Measurements from ENCODE around the gene GINS3. TPM values are rescaled to one million over a fixed set of nuclear protein-coding genes. Genes with fewer than 3 reads are reported as not detected.

Gene GINS3
- 41.8 and 46.4 TPM in 2 replicates for total RNA-seq (2014; rRNA removed; shearing (Covaris generic))

DNA sequence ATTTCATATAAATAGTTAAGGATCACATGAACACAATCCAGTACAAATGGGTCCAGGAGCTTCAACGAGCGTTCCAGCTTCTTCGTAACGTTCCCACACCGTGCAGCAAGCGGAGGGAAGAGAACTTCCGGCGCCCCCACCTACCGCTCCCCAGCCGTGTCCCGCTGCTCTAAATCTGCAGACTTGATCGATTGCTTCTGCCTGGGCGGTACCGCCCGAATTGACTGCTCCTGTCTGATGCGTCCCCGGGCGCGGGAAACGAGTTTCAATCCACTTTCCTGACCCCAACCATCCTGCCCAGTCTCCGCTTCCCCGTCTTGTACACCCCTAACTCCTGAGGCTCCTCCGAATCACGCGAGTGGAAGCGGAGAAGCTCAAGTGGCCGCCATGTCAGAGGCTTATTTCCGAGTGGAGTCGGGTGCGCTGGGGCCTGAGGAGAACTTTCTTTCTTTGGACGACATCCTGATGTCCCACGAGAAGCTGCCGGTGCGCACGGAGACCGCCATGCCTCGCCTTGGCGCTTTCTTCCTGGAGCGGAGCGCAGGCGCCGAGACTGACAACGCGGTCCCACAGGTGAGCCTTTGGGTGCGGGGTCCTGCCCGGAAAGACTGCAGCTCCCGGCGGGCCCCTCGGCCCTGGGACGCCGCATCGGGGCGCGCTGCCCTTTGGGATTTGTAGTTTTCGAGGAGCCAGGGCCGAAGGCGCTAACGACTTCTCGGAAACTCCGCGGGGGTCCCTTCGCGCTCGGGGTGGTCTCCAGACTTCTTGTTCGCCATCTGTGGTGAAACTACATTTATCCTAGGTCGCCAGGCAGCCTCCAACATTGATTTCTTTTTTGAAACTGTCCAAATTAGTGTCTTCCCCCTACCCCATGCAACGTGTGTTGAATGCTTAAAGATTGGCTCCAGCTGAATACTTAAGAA lies at the start of gene GINS3:
GINS3 (plus strand) TSS at position 257 of the 923 bp plus-strand sequence; CDS start at position 388, 131 bp downstream.
- H3K9me3 ChIP-seq (replicated peaks) = no peaks in the 10 kb centered on the region
- H3K27me3 ChIP-seq = no peaks in the 10 kb centered on the region; the same call in 1 of the 2 replicates
- peak within 1 kb of the TSS; percentile 97 for H3K4me3 ChIP-seq
- H3K27ac ChIP-seq = peak within 1 kb of the TSS; percentile 92
- H3K36me3 ChIP-seq = peaks cover 12% of the 10 kb centered on the region; the same call in 1 of the 2 replicates
- peak; percentile 96 to 97 for DNase-seq
- H3K4me1 ChIP-seq = peaks cover 4% of the 10 kb centered on the region; the same call in 1 of the 2 replicates

GRCh38 chr16:58343562-58343961 lies 48.7 kb upstream of the GINS3 start:
- DNase-seq = no peak
- no peak overlapping the region for H3K27ac ChIP-seq
- no peaks in the 10 kb centered on the region for H3K36me3 ChIP-seq
- H3K27me3 ChIP-seq = no peaks in the 10 kb centered on the region
- H3K4me1 ChIP-seq = peaks cover 30% of the 10 kb centered on the region
- H3K9me3 ChIP-seq (replicated peaks) = no peaks in the 10 kb centered on the region
- no peak overlapping the region for H3K4me3 ChIP-seq

DNA sequence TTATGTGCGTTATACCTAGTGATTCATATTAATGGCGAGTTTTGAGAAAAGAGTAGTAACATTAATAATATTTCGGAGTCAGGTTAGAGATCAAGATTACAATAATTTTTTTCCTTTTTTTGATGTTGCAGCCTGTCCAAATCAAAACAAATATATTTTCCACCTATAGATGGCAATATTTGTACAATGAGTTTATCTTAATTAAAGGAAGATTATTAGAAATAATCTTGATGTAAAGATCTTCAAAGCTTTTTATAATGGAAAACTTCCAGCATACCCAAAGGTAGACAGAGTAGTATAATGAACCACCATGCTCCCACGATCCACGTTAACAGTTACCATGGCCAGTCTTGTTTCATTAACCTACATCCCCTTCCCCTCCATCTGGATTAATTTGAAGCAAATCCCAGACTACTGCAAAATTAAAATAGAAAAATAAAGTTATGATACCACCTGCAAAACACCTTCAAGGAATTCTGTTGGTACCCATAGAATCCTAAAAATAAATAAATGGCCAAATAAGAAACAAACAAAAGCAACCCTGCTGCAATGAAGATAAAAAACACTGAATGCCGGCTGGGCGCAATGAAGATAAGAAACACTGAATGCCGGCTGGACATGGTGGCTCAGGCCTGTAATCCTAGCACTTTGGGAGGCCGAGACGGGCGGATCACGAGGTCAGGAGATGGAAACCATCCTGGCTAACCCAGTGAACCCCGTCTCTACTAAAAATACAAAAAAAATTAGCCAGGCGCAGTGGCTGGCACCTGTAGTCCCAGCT lies 46.5 kb upstream of the GINS3 start:
- Histone ChIP-seq H3K9me3 (replicated peaks) (no peaks in the 10 kb centered on the region), H3K4me1 (peaks cover 24% of the 10 kb centered on the region), H3K4me3 (peak overlapping the region; percentile 39), H3K27ac (peak overlapping the region; percentile 61), H3K36me3 (no peaks in the 10 kb centered on the region), H3K27me3 (no peaks in the 10 kb centered on the region)
- DNase-seq = peak; percentile 16 to 48

DNA sequence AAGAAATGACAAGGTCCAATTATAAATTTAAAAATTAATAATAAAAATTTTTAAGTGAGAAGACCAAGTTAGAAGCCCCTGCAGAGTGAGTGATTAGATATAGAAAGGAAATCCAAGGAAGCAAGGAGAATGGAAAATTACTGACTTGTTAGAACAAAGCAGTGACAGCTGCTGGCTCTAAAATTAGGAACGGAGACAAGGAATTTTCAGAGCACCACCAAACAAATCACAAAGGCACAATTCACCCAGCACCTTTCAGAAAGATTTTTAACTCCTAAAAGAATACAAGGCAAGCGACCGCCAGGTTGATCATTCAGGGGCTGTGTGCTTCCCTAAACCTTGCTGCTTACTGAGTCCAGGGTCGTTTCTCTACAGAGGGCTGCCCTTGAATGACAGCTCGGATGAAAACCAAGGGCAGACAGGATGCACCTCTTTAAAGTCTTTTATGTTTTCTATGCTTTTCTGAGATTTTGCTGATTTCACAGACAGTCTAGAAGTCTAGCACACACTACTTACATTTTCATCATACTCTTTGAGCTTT lies 45.4 kb upstream of the GINS3 start:
- Histone ChIP-seq H3K4me3 (peak overlapping the region; percentile 39), H3K9me3 (replicated peaks) (no peaks in the 10 kb centered on the region), H3K27ac (peak overlapping the region; percentile 61), H3K36me3 (no peaks in the 10 kb centered on the region), H3K4me1 (peaks cover 24% of the 10 kb centered on the region), H3K27me3 (no peaks in the 10 kb centered on the region)
- DNase-seq = peak; percentile 42 to 72

DNA sequence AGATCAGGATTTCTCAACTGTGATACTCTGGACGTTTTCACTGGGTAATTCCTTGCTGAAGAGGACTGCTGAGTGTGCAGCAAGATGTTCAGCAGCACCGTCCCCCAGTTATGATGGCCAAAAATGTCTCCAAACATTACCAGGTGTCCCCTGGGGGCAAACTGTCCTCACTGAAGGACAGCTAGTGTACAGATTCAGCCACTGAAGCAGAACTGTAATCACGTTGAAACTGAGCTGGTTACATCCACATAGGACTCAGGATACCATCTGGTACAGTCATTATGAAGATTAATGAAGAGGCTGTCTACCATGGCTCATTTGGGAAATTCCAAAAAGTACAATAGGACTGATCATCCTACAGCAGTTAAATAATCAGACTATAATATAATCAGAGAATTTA lies 43.3 kb upstream of the GINS3 start:
- no peak overlapping the region for H3K27ac ChIP-seq
- no peaks in the 10 kb centered on the region; the same call in 1 of the 2 replicates for H3K9me3 ChIP-seq (replicated peaks)
- DNase-seq = no peak
- peaks cover 24% of the 10 kb centered on the region for H3K4me1 ChIP-seq
- H3K4me3 ChIP-seq = no peak overlapping the region
- H3K36me3 ChIP-seq = no peaks in the 10 kb centered on the region
- no peaks in the 10 kb centered on the region for H3K27me3 ChIP-seq

DNA sequence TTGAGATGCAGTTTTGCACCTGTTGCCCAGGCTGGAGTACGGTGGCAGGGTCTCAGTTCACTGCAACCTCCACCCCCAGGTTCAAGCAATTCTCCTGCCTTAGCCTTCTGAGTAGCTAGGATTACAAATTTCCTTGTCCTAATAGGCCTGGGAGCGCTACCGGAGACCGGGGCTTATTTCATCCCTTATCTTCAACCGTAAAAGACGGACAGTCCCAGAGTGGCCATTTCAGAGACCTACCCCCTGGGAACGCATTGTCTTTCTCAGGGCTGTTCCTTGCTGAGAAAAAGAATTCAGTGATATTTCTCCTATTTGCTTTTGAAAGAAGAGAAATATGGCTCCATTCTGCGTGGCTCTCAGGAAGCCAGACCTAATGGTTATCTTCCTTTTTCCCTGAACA lies 39.6 kb upstream of the GINS3 start:
- Histone ChIP-seq H3K36me3 (no peaks in the 10 kb centered on the region), H3K4me1 (no peaks in the 10 kb centered on the region), H3K9me3 (replicated peaks) (no peaks in the 10 kb centered on the region; the same call in 1 of the 2 replicates), H3K4me3 (no peak overlapping the region), H3K27me3 (no peaks in the 10 kb centered on the region), H3K27ac (no peak overlapping the region)
- DNase-seq = no peak

GRCh38 chr16:58360041-58360634 lies 32.1 kb upstream of the GINS3 start:
- H3K4me1 ChIP-seq = no peaks in the 10 kb centered on the region
- no peak overlapping the region for H3K27ac ChIP-seq
- no peak for DNase-seq

DNA sequence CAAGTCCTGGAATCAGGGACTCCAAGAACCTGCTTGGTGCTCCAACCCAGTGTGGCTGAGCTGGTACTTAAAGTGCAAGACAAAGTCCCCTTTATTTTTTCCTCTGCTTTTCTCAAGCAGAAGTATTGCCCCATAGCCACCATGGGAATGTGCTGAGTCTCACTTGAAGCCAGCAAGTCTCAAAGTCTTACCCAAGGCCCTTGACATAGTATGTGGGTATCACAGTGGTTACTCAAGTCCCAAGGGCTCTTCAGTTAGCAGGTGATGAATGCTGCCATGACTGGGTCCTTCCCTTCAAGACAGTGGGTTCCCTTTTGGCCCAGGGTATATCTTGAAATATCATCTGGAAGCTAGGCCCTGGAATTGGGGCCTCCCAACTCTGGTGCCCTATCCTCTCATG lies 30.5 kb upstream of the GINS3 start:
- peaks cover 22% of the 10 kb centered on the region for H3K9me3 ChIP-seq (replicated peaks)
- no peaks in the 10 kb centered on the region for H3K27me3 ChIP-seq
- H3K4me3 ChIP-seq = no peak overlapping the region
- H3K27ac ChIP-seq = no peak overlapping the region
- no peaks in the 10 kb centered on the region for H3K4me1 ChIP-seq
- H3K36me3 ChIP-seq = no peaks in the 10 kb centered on the region
- DNase-seq = no peak

More at GRCh38 chr16:58360041-58360634, 32.1 kb upstream of the GINS3 start:
- no peaks in the 10 kb centered on the region for H3K36me3 ChIP-seq
- H3K27me3 ChIP-seq = no peaks in the 10 kb centered on the region
- peaks cover 22% of the 10 kb centered on the region for H3K9me3 ChIP-seq (replicated peaks)
- H3K4me3 ChIP-seq = no peak overlapping the region

- Histone ChIP-seq H3K9me3 (replicated peaks) (peaks cover 16% of the 10 kb centered on the region), H3K36me3 (no peaks in the 10 kb centered on the region), H3K27ac (no peak overlapping the region), H3K27me3 (no peaks in the 10 kb centered on the region), H3K4me1 (no peaks in the 10 kb centered on the region), H3K4me3 (no peak overlapping the region)
- DNase-seq = no peak
Observed at GRCh38 chr16:58363746-58364393, 28.4 kb upstream of the GINS3 start.

DNA sequence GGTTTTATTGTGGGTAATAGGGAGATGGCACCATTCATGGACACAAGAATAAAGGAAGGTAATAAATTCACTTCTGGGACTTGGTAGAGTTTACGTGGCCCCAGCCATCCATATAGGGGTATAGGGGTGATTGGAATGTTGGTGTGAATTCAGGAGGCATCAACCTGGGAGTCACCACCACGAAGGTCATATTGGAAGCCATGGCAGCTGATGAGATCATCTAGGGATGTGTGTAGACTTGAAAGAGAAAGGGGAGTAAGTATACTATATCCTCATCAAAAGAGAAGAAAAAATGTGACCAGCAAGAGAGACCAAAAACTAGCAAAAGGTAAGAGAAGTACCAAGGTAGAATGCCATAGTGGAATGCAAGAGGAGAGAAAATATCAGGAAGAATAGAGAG lies 26.6 kb upstream of the GINS3 start:
- peaks cover 2% of the 10 kb centered on the region; the same call in 1 of the 2 replicates for H3K9me3 ChIP-seq (replicated peaks)

DNA sequence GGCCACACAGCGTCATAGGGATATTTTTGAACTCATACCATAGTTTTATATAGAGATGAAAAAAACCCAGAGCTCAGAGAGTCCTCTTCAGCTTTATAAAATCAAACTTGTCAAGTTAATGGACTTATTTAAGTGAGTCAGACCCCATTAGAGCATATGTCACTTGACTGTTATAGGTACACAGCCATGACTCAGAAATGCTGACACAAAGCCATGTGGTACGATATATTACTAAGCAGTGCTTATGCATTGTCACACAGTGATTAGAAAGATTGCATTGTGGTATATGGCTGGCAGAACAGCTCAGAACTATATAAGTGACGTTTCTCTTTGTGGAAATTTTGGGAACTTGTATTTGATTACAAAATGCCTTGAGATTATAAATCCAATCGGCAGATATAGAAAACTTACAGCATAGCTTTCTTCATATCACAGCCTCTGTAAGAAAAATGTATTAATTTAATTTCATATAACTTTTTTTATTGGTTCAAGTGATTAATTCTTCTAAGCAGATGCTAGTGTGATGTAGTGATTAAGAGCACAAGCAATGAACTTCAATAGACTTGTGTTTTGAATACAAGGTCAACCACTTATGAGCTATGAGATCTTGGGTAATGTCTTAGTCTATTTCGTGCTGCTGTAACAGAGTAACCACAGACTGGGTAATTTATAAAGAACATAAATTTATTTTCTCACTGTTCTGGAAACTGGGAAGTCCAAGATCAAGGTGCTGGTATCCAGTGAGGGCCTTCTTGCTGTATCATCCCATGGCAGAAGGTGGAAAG lies 25.8 kb upstream of the GINS3 start:
- H3K36me3 ChIP-seq = no peaks in the 10 kb centered on the region
- H3K4me3 ChIP-seq = no peak overlapping the region
- DNase-seq = no peak
- H3K27me3 ChIP-seq = no peaks in the 10 kb centered on the region
- H3K9me3 ChIP-seq (replicated peaks) = no peaks in the 10 kb centered on the region
- H3K4me1 ChIP-seq = no peaks in the 10 kb centered on the region
- H3K27ac ChIP-seq = no peak overlapping the region

More for the DNA sequence above, 26.6 kb upstream of the GINS3 start:
- no peak overlapping the region for H3K27ac ChIP-seq
- H3K4me3 ChIP-seq = no peak overlapping the region
- H3K4me1 ChIP-seq = no peaks in the 10 kb centered on the region
- no peak for DNase-seq
- no peaks in the 10 kb centered on the region for H3K36me3 ChIP-seq
- no peaks in the 10 kb centered on the region for H3K27me3 ChIP-seq

GRCh38 chr16:58367252-58367651 lies 25.0 kb upstream of the GINS3 start:
- Histone ChIP-seq H3K27ac (no peak overlapping the region), H3K4me3 (no peak overlapping the region), H3K27me3 (no peaks in the 10 kb centered on the region), H3K4me1 (no peaks in the 10 kb centered on the region), H3K36me3 (no peaks in the 10 kb centered on the region), H3K9me3 (replicated peaks) (no peaks in the 10 kb centered on the region)
- DNase-seq = no peak

DNA sequence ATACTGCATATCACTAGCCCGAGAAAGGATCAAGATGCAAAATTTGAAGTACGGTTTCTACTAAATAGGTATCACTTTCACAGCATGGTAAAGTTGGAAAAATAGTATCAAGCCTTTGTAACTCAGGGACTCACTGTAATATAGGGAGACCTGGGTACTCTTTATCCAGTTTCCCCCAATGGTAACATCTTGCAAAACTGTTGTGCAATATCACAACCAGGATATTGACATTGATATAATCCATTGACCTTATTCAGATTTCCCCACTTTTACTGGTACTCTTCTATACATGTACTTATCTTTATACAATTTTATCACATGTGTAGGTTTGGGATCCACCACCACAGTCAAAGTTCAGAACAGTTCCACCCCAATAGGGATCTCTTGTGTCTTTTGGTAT lies 20.4 kb upstream of the GINS3 start:
- Histone ChIP-seq H3K4me3 (no peak overlapping the region), H3K9me3 (replicated peaks) (no peaks in the 10 kb centered on the region), H3K27me3 (peaks cover 4% of the 10 kb centered on the region; the same call in 1 of the 2 replicates), H3K27ac (no peak overlapping the region), H3K36me3 (no peaks in the 10 kb centered on the region), H3K4me1 (no peaks in the 10 kb centered on the region)
- no peak for DNase-seq

All from SJCRH30 (cell line).